ENCODE measurements around the gene FBN1. TPM values are rescaled to one million over a fixed set of nuclear protein-coding genes. Genes with fewer than 3 reads are reported as not detected.

The FBN1 gene
- total RNA-seq, 1 donor from 2014 or later, result 164 TPM

DNA sequence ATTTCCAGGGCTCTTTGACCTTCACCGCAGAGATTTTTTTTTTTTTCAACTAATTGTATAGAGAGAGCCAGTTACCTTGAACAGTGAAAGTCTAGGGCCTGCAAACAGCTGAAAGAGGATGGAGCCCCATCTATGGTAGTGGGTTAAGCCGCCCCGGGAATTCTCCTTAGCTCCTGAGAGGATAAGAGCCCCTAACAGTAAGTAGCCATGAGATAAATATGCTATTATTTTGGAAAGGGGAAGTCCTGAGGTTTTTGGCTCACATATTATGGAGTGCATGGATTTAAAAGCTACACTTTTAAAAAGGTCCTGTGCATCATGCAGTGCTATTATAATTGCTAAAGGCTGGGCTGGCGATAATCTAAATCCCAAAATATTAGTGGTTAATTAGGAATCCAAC lies 115.0 kb downstream of the FBN1 start:
- DNase-seq (ENCODE audit: low spot score in 2 of 2), result no peak
- H3K4me3 ChIP-seq, result no peak overlapping the region
- no peaks in the 10 kb centered on the region for H3K27me3 ChIP-seq
- H3K36me3 ChIP-seq, result peaks cover 4 to 49% of the 10 kb centered on the region in 2 donors
- intact Hi-C loops (cut with DNase I), result no loop called here
- TF ChIP-seq, protein P1, sequence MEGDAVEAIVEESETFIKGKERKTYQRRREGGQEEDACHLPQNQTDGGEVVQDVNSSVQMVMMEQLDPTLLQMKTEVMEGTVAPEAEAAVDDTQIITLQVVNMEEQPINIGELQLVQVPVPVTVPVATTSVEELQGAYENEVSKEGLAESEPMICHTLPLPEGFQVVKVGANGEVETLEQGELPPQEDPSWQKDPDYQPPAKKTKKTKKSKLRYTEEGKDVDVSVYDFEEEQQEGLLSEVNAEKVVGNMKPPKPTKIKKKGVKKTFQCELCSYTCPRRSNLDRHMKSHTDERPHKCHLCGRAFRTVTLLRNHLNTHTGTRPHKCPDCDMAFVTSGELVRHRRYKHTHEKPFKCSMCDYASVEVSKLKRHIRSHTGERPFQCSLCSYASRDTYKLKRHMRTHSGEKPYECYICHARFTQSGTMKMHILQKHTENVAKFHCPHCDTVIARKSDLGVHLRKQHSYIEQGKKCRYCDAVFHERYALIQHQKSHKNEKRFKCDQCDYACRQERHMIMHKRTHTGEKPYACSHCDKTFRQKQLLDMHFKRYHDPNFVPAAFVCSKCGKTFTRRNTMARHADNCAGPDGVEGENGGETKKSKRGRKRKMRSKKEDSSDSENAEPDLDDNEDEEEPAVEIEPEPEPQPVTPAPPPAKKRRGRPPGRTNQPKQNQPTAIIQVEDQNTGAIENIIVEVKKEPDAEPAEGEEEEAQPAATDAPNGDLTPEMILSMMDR (IDR thresholded peaks at IDR 0.05), result no peak
- H3K27ac ChIP-seq, result no peak overlapping the region
- no peaks in the 10 kb centered on the region for H3K9me3 ChIP-seq
- H3K4me1 ChIP-seq, result no peaks in the 10 kb centered on the region

DNA sequence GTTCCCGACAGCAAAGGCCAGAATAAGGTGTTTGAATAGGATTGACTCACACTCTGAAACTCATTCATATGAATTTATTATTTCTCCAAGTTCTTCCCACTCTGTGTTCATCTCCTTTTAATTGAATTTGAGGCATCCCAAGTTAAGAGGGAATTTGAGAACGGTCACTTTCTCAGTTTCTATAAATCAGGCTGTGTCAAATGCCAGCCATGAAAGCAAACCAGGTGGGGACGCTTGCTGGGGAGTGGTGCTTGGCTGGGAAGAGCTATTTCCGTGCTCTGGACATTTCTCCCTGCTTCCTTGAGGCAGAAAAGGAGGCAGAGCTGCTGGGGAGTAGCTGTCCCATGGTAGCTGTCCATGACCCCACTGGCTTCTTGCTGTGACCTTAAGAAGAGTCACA lies 116.6 kb downstream of the FBN1 start:
- Histone ChIP-seq H3K27me3 (no peaks in the 10 kb centered on the region), H3K9me3 (no peaks in the 10 kb centered on the region), H3K27ac (no peak overlapping the region), H3K4me3 (no peak overlapping the region), H3K36me3 (peaks cover 14 to 63% of the 10 kb centered on the region in 2 donors), H3K4me1 (no peaks in the 10 kb centered on the region)
- intact Hi-C loops (cut with DNase I), result no loop called here
- TF ChIP-seq, protein P1 (IDR thresholded peaks at IDR 0.05), result no peak
- no peak for DNase-seq (ENCODE audit: low spot score in 2 of 2)

DNA sequence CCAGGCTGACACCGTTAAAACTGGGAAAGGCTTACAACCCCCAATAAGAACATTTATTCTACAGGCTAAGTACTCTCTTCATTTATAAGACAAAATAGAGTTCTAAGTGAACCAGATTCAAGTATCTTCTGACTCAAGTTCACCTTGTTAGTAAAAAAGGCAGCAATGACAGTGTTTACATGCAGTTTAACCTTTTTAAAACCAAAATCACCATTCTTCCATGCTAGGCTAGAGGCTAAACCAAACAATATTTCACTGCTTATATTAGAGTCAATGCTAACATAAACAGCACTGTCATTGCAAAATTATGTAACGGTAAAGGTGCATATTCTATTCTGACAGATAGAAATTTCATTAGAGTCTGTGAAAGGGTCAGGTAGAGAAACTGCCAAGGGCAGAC lies 118.0 kb downstream of the FBN1 start:
- Histone ChIP-seq H3K4me1 (no peaks in the 10 kb centered on the region), H3K27me3 (no peaks in the 10 kb centered on the region), H3K9me3 (no peaks in the 10 kb centered on the region), H3K27ac (no peak overlapping the region), H3K36me3 (peaks cover 15 to 64% of the 10 kb centered on the region in 2 donors), H3K4me3 (no peak overlapping the region)
- intact Hi-C loops (cut with DNase I), result no loop called here
- TF ChIP-seq, protein P1 (IDR thresholded peaks at IDR 0.05), result no peak
- no peak for DNase-seq (ENCODE audit: low spot score in 2 of 2)

DNA sequence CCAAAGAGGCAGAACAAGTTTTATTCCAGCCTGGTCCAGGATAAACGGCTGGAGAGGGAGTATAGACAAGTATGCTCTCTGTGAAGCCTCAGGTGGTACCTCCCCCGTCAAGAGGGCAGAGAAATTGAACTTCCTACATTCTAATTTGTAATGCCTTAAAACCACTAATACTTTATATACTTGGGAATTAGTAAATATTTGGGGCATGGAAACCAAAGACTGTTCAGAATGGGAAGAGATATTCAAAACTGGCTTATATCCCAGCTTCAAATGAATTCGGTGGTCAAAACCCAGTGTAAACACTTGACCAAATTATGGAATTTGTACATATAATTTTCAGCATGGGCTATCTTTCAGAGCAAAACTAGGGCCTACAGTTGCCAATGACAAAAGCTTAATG lies 122.6 kb downstream of the FBN1 start:
- H3K36me3 ChIP-seq, result peaks cover 42 to 58% of the 10 kb centered on the region in 2 donors
- H3K27ac ChIP-seq, result no peak overlapping the region
- no peaks in the 10 kb centered on the region for H3K9me3 ChIP-seq
- no peaks in the 10 kb centered on the region for H3K27me3 ChIP-seq
- no peak overlapping the region for H3K4me3 ChIP-seq
- intact Hi-C loops (cut with DNase I), result no loop called here
- no peaks in the 10 kb centered on the region for H3K4me1 ChIP-seq
- no peak for DNase-seq (ENCODE audit: low spot score in 2 of 2)
- TF ChIP-seq, protein P1 (IDR thresholded peaks at IDR 0.05), result no peak

DNA sequence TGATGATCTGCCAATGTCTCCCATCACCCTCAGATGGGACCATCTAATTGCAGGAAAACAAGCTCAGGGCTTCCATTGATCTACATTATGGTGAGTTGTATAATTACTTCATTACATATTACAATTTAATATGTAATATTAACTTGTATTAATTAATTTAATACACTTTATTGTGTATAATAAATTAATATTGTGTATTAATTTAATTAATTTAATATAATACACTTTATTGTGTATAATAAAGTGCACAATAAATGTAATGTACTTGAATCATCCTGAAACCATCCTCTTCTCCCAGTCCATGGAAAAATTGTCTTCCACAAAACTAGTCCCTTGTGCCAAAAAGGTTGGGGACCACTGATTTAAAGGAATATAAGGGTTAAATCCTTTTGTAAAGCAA lies 123.4 kb downstream of the FBN1 start:
- H3K27ac ChIP-seq, result no peak overlapping the region
- no peaks in the 10 kb centered on the region for H3K9me3 ChIP-seq
- no peaks in the 10 kb centered on the region for H3K4me1 ChIP-seq
- DNase-seq (ENCODE audit: low spot score in 2 of 2), result no peak
- intact Hi-C loops (cut with DNase I), result no loop called here
- TF ChIP-seq, protein P1 (IDR thresholded peaks at IDR 0.05), result no peak
- H3K27me3 ChIP-seq, result no peaks in the 10 kb centered on the region
- H3K4me3 ChIP-seq, result no peak overlapping the region
- H3K36me3 ChIP-seq, result peaks cover 42 to 64% of the 10 kb centered on the region in 2 donors
